Gastroesophageal sphincter (tissue), 4 donors: ENCODE measurements around the gene MEIS2. TPM values are rescaled to one million over a fixed set of nuclear protein-coding genes. Genes with fewer than 3 reads are reported as not detected.
A peak's percentile ranks its signal among the peaks of the same experiment; 100 is the strongest.

Experiments
- ATAC-seq: fragments of 150-250 bp; one replicate; pipeline ENCODE4 v1.9.1; 2016; ENCODE audit warnings: mild to moderate bottlenecking, moderate library complexity
- H3K27ac ChIP-seq, 4 donors: fragments of 200-600 bp; sonication (generic) in 3 of 4; 1 replicate in 3 of 4; 2 replicates in 1 of 4; pipeline ENCODE4 v1.5.1; 2016 to 2019
- H3K27me3 ChIP-seq: fragments of 200-600 bp; sonication (generic); one replicate; pipeline ENCODE4 v1.5.1; 2019
- H3K36me3 ChIP-seq, 2 donors: fragments of 200-600 bp; sonication (generic); one replicate each; pipeline ENCODE4 v1.5.1; 2019; ENCODE audit warnings: control low read depth in 1 of 2
- H3K4me1 ChIP-seq, 3 donors: fragments of 200-600 bp; sonication (generic); 1 replicate in 2 of 3; 2 replicates in 1 of 3; pipeline ENCODE4 v1.5.1; 2016 to 2019; ENCODE audit warnings: control low read depth in 2 of 3
- H3K4me3 ChIP-seq, 2 donors: fragments of 200-600 bp; sonication (generic); one replicate each; pipeline ENCODE4 v1.5.1; 2019; ENCODE audit warnings: mild to moderate bottlenecking in 1 of 2, moderate library complexity in 1 of 2
- H3K9me3 ChIP-seq, 3 donors: fragments of 200-600 bp; sonication (generic); one replicate each; pipeline ENCODE4 v1.5.1; 2017 to 2019; ENCODE audit warnings: control low read depth in 2 of 3
- CTCF ChIP-seq, 4 experiments: fragments of 200-600 bp in 2 of 4; fragments of 450-650 bp in 2 of 4; sonication (generic) in 1 of 4; IDR thresholded peaks; one replicate each; pipeline ENCODE4 v1.5.1; 2017 to 2019; ENCODE audit warnings: antibody characterized with exemption in 4 of 4, mild to moderate bottlenecking in 2 of 4, moderate library complexity in 2 of 4
- EP300 ChIP-seq: sonication (generic); formaldehyde crosslinking; IDR thresholded peaks from one replicate; pipeline ENCODE4 v1.6.1; 2017; ENCODE audit warnings: antibody characterized with exemption, mild to moderate bottlenecking
- POLR2A ChIP-seq, 2 donors: fragments of 450-650 bp; IDR thresholded peaks; one replicate each; pipeline ENCODE4 v1.6.1; 2017; ENCODE audit warnings: antibody characterized with exemption in 2 of 2, mild to moderate bottlenecking in 2 of 2, moderate library complexity in 1 of 2
- POLR2AphosphoS5 ChIP-seq: sonication (generic); formaldehyde crosslinking; IDR thresholded peaks from one replicate; pipeline ENCODE4 v1.6.1; 2017; ENCODE audit warnings: antibody characterized with exemption
- WGBS, 2 donors: methylation state at CpG; one replicate each; pipeline ENCODE4 v1.1.5; 2018; ENCODE audit warnings: low coverage in 1 of 2; 5-methylcytosine and 5-hydroxymethylcytosine counted together
- total RNA-seq, 4 donors: library from RNA; depleted of rRNA; stranded (reverse); fragments of >200 nt; gene quantifications; one replicate each; pipeline ENCODE4 v1.1.0, GENCODE V29; 2016

The MEIS2 gene
- total RNA-seq, 4 donors from 2014 or later: 43.1 to 108 (median 85.7) TPM

- peak; percentile 65 for ATAC-seq
- Histone ChIP-seq H3K4me1 (peaks cover 0 to 47% (median 1%) of the 10 kb centered on the region in 3 donors), H3K36me3 (peaks cover 0 to 16% of the 10 kb centered on the region in 2 donors), H3K27ac (peak overlapping the region in 3 of 4 donors; percentile 62 to 85 (median 80)), H3K9me3 (no peaks in the 10 kb centered on the region), H3K4me3 (peak overlapping the region; percentile 18 to 52), H3K27me3 (peaks cover 18% of the 10 kb centered on the region)
- WGBS, 2 donors: 14 to 28% methylated on average over 10 to 14 of the region's 51 CpGs
- TF ChIP-seq CTCF (IDR thresholded peaks at IDR 0.05): no peak
Measured at GRCh38 chr15:36888011-36888992, 212.0 kb downstream of the MEIS2 start.

GRCh38 chr15:36887214-36887961, 213.0 kb downstream of the MEIS2 start:
- Histone ChIP-seq H3K4me1 (peaks cover 0 to 56% (median 3%) of the 10 kb centered on the region in 3 donors), H3K27me3 (peaks cover 27% of the 10 kb centered on the region), H3K27ac (peak overlapping the region in 3 of 4 donors; percentile 62 to 85 (median 80)), H3K4me3 (peak overlapping the region; percentile 18 to 52), H3K36me3 (peaks cover 0 to 12% of the 10 kb centered on the region in 2 donors), H3K9me3 (no peaks in the 10 kb centered on the region)
- TF ChIP-seq CTCF (IDR thresholded peaks at IDR 0.05) (no peak), POLR2A (IDR thresholded peaks at IDR 0.05) (no peak), EP300 (no peak), POLR2AphosphoS5 (no peak)
- WGBS, 2 donors: 7 to 23% methylated on average over 16 to 22 of the region's 35 CpGs
- no peak for ATAC-seq

DNA sequence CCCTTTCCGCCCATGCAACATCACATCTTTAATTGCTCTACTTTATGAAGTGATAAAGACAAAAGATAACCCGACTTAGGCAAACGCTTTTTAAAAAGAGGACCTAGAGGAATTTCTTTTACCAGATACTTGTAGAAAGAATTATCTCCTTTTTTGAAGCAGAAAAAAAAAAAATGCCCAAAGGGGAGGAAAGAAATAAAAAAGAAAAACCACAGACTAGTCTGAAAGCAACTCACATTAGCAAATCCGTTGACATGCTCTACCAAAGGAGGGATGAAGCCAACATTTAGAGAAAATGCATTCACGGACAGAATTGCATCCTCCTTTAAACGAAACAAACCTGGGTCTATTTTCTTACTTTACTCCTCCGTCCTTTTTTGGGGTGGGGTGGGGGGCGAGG, 213.6 kb downstream of the MEIS2 start:
- no peak overlapping the region for H3K4me3 ChIP-seq
- peaks cover 34% of the 10 kb centered on the region for H3K27me3 ChIP-seq
- no peak for ATAC-seq
- 66 to 75% methylated on average over 6 to 8 of the region's 8 CpGs for WGBS, 2 donors
- TF ChIP-seq POLR2AphosphoS5: no peak
- no peak for TF ChIP-seq POLR2A (IDR thresholded peaks at IDR 0.05)
- no peak for TF ChIP-seq CTCF (IDR thresholded peaks at IDR 0.05)
- TF ChIP-seq EP300: no peak
- peaks cover 0 to 57% (median 3%) of the 10 kb centered on the region in 3 donors for H3K4me1 ChIP-seq
- H3K27ac ChIP-seq: peak overlapping the region in 3 of 4 donors; percentile 62 to 85 (median 80)
- no peaks in the 10 kb centered on the region for H3K9me3 ChIP-seq
- H3K36me3 ChIP-seq: peaks cover 0 to 5% of the 10 kb centered on the region in 2 donors

GRCh38 chr15:36886191-36886590, 214.2 kb downstream of the MEIS2 start:
- Histone ChIP-seq H3K36me3 (peaks cover 0 to under 1% of the 10 kb centered on the region in 2 donors), H3K9me3 (no peaks in the 10 kb centered on the region), H3K4me1 (peaks cover 0 to 57% (median 3%) of the 10 kb centered on the region in 3 donors), H3K27ac (peak overlapping the region in 3 of 4 donors; percentile 20 to 62 (median 38)), H3K27me3 (peaks cover 39% of the 10 kb centered on the region), H3K4me3 (no peak overlapping the region)
- ATAC-seq: no peak
- TF ChIP-seq POLR2A (IDR thresholded peaks at IDR 0.05) (no peak), CTCF (IDR thresholded peaks at IDR 0.05) (no peak), EP300 (no peak), POLR2AphosphoS5 (no peak)
- WGBS, 2 donors: 74 to 95% methylated on average over 9 to 13 of the region's 13 CpGs
